Breast epithelium (tissue), 3 donors: Measurements from ENCODE around the gene SNX20.

Experiments
- CTCF ChIP-seq, 3 donors: fragments of 450-650 bp; IDR thresholded peaks; one replicate each; pipeline ENCODE4 v1.5.1; 2016 to 2017; ENCODE audit warnings: antibody characterized with exemption in 3 of 3, mild to moderate bottlenecking in 3 of 3, moderate library complexity in 3 of 3
- POLR2A ChIP-seq: fragments of 450-650 bp; IDR thresholded peaks from one replicate; pipeline ENCODE4 v1.6.1; 2016; ENCODE audit warnings: antibody characterized with exemption, mild to moderate bottlenecking, moderate library complexity

GRCh38 chr16:50688867-50689266 lies 7.8 kb upstream of the SNX20 start:
- TF ChIP-seq CTCF (IDR thresholded peaks at IDR 0.05): no peak
- no peak for TF ChIP-seq POLR2A
